ENCODE measurements around the gene GALE.
"Not testable (repeated sequence)": the region's sequence is repeated elsewhere in the genome, so short reads cannot be mapped to it uniquely, and the experiment has no call there.

GALE gene

GRCh38 chr1:23800400-23801337 lies at the start of gene GALE:
Gene GALE, minus strand, starts transcription at chr1:23800754. Its CDS starts 1,747 bp downstream, at chr1:23799007.
- no peak for FAIRE-seq

GRCh38 chr1:23848673-23849616 lies 48.4 kb upstream of the GALE start:
- FAIRE-seq, result no peak

GRCh38 chr1:23847482-23848095 lies 47.0 kb upstream of the GALE start:
- FAIRE-seq, result not testable (repeated sequence)

- FAIRE-seq, result no peak
Observed at GRCh38 chr1:23845163-23845562, 44.6 kb upstream of the GALE start.

- no peak for FAIRE-seq
Observed at GRCh38 chr1:23843644-23844043, 43.1 kb upstream of the GALE start.

GRCh38 chr1:23838401-23838866 lies 37.9 kb upstream of the GALE start:
- no peak for FAIRE-seq

- FAIRE-seq, result no peak
Observed at GRCh38 chr1:23837908-23838307, 37.4 kb upstream of the GALE start.

GRCh38 chr1:23836037-23836436 lies 35.5 kb upstream of the GALE start:
- FAIRE-seq, result no peak

- FAIRE-seq, result not testable (repeated sequence)
Observed at GRCh38 chr1:23834156-23834555, 33.6 kb upstream of the GALE start.

- no peak for FAIRE-seq
Observed at GRCh38 chr1:23827717-23828116, 27.2 kb upstream of the GALE start.

- not testable (repeated sequence) for FAIRE-seq
Observed at GRCh38 chr1:23826590-23826989, 26.0 kb upstream of the GALE start.

- FAIRE-seq, result no peak
Observed at GRCh38 chr1:23825762-23826522, 25.4 kb upstream of the GALE start.

GRCh38 chr1:23825076-23825761 lies 24.7 kb upstream of the GALE start, which contains the start of gene HMGCL:
Gene HMGCL, minus strand, starts transcription at chr1:23825429. Its CDS starts 14 bp downstream, at chr1:23825415.
- peak; percentile 40 for FAIRE-seq

- FAIRE-seq, result no peak
Observed at GRCh38 chr1:23824711-23825075, 24.1 kb upstream of the GALE start.

GRCh38 chr1:23823767-23824166 lies 23.2 kb upstream of the GALE start:
- no peak for FAIRE-seq

GRCh38 chr1:23817633-23818032 lies 17.1 kb upstream of the GALE start:
- no peak for FAIRE-seq

GRCh38 chr1:23816906-23817305 lies 16.4 kb upstream of the GALE start:
- no peak for FAIRE-seq

GRCh38 chr1:23816361-23816760 lies 15.8 kb upstream of the GALE start:
- FAIRE-seq, result no peak

GRCh38 chr1:23814016-23814415 lies 13.5 kb upstream of the GALE start:
- FAIRE-seq, result no peak

- no peak for FAIRE-seq
Observed at GRCh38 chr1:23810818-23811540, 10.4 kb upstream of the GALE start.

- no peak for FAIRE-seq
Observed at GRCh38 chr1:23809751-23810171, 9.2 kb upstream of the GALE start.

All from TTC549 (cell line).